ENCODE measurements around the gene WDR81. TPM values are rescaled to one million over a fixed set of nuclear protein-coding genes. Genes with fewer than 3 reads are reported as not detected.
"Not testable (repeated sequence)": the region's sequence is repeated elsewhere in the genome, so short reads cannot be mapped to it uniquely, and the experiment has no call there.

The WDR81 gene
- total and polyA plus RNA-seq, 10 of the 15 experiments (the other 5 are each of a cell fraction or from before 2014, with no cell fraction given), result 0.13 to 22.4 (median 7.3) TPM; not detected in 1

DNA sequence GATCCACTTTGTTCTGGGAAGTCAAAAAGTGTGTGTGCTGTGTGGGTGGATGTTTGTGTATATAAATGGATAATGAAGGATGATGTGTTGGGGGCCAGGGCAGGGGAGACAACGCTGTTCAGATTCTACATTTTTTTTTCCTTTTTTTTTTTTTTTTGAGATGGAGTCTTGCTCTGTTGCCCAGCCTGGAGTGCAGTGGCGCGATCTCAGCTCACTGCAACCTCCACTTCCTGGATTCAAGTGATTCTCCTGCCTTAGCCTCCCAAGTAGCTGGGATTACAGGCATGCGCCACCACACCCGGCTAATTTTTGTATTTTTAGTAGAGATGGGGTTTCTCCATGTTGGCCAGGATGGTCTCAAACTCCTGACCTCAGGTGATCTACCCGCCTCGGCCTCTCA lies 40.2 kb downstream of the WDR81 start:
- in situ Hi-C loops (cut with MboI); POLR2A ChIA-PET; H3K4me2 ChIP-seq (ENCODE audit: control insufficient read depth, insufficient read depth); H4K20me1 ChIP-seq (ENCODE audit: control insufficient read depth, insufficient read depth); H3K9ac ChIP-seq (ENCODE audit: control insufficient read depth, insufficient read depth, low read length); DNase-seq (ENCODE audit: low read depth, low spot score); FAIRE-seq; RAD21 ChIA-PET (ENCODE audit: unreplicated experiment); H3K9me3 ChIP-seq (replicated peaks; ENCODE audit: control insufficient read depth, insufficient read depth, low read length); ATAC-seq; BruUV-seq (replicated peaks); H3K27me3 ChIP-seq (replicated peaks in 1 of 2; ENCODE audit: control insufficient read depth in 2 of 2, insufficient read depth in 2 of 2, low read length in 1 of 2); H3K27ac ChIP-seq (ENCODE audit: control insufficient read depth, insufficient read depth); H3K4me3 ChIP-seq; intact Hi-C loops (cut with micrococcal nuclease; ENCODE audit: unreplicated experiment); H3K36me3 ChIP-seq (ENCODE audit: control insufficient read depth in 2 of 2, insufficient read depth in 2 of 2, low read length in 1 of 2); H3K79me2 ChIP-seq (ENCODE audit: control insufficient read depth, insufficient read depth, low read length): not testable (repeated sequence)
- ChIA-PET SMC1A (ENCODE audit: uncharacterized antibody, unreplicated experiment) (interaction anchor here (1.4 kb wide), 1 partner anchor 19 kb away, joined by 4 read pairs; no protein-coding TSS in a partner anchor), CTCF (interaction anchor here (0.6 kb wide), 1 partner anchor 43 kb away, joined by 3 read pairs; no protein-coding TSS in a partner anchor)
- Histone ChIP-seq H3K4me1 (ENCODE audit: control insufficient read depth, insufficient read depth, low read length) (peaks cover 20% of the 10 kb centered on the region), H2AFZ (ENCODE audit: control insufficient read depth, low read depth, low read length) (peak overlapping the region; percentile 59; the same call in 1 of the 2 replicates)
- WGBS (ENCODE audit: insufficient coverage, insufficient replicate concordance, low lambda C conversion rate, missing lambda C conversion rate), result 82% methylated on average over 5 of the region's 7 CpGs

DNA sequence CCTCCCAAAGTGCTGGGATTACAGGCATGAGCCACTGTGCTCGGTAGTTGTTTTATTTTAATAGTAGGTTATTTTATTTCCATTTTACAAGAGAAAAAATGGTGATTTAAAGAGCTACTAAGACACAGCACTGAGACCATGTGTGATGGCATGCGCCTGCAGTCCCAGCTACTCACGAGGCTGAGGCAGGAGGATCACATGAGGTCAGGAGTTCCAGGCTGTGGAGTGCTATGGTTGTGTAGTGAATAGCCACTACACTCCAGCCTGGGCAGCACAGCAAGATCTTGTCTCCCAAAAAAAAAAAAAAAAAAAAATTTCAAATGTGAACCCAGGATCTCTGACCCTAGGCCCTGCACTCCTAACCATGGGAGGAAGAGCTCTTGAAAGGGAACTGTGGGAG lies 41.1 kb downstream of the WDR81 start:
- no peaks in the 10 kb centered on the region for H4K20me1 ChIP-seq (ENCODE audit: control insufficient read depth, insufficient read depth)
- H3K27me3 ChIP-seq (replicated peaks in 1 of 2; ENCODE audit: control insufficient read depth in 2 of 2, insufficient read depth in 2 of 2, low read length in 1 of 2), result no peaks in the 10 kb centered on the region; a peak in 1 of 4 replicates
- ChIA-PET RAD21 (ENCODE audit: unreplicated experiment) (interaction anchor here (0.7 to 1.1 kb wide), 3 partner anchors 44 to 116 kb away, joined by 3 to 4 read pairs (median 4); no protein-coding TSS in a partner anchor), POLR2A (no interaction called here), CTCF (interaction anchor here (1.4 kb wide), 1 partner anchor 12 kb away, joined by 4 read pairs; no protein-coding TSS in a partner anchor), SMC1A (ENCODE audit: uncharacterized antibody, unreplicated experiment) (interaction anchor here (0.6 to 1.4 kb wide), 3 partner anchors 12 to 1531 kb away, joined by 3 to 4 read pairs (median 4); no protein-coding TSS in a partner anchor)
- H3K79me2 ChIP-seq (ENCODE audit: control insufficient read depth, insufficient read depth, low read length), result no peaks in the 10 kb centered on the region
- H2AFZ ChIP-seq (ENCODE audit: control insufficient read depth, low read depth, low read length), result no peak overlapping the region
- intact Hi-C loops (cut with micrococcal nuclease; ENCODE audit: unreplicated experiment), result no loop called here
- FAIRE-seq (no peak), ATAC-seq (no peak), DNase-seq (ENCODE audit: low read depth, low spot score) (no peak)
- no peak overlapping the region for H3K27ac ChIP-seq (ENCODE audit: control insufficient read depth, insufficient read depth)
- H3K4me1 ChIP-seq (ENCODE audit: control insufficient read depth, insufficient read depth, low read length), result peaks cover 24% of the 10 kb centered on the region
- in situ Hi-C loops (cut with MboI), result no loop called here
- WGBS (ENCODE audit: insufficient coverage, insufficient replicate concordance, low lambda C conversion rate, missing lambda C conversion rate), result 31% methylated on average over 3 of the region's 3 CpGs
- H3K9ac ChIP-seq (ENCODE audit: control insufficient read depth, insufficient read depth, low read length), result no peak overlapping the region
- no TSS peak for BruUV-seq (replicated peaks)
- no peaks in the 10 kb centered on the region for H3K36me3 ChIP-seq (ENCODE audit: control insufficient read depth in 2 of 2, insufficient read depth in 2 of 2, low read length in 1 of 2)
- H3K4me3 ChIP-seq, result no peak overlapping the region
- no peaks in the 10 kb centered on the region for H3K9me3 ChIP-seq (replicated peaks; ENCODE audit: control insufficient read depth, insufficient read depth, low read length)
- H3K4me2 ChIP-seq (ENCODE audit: control insufficient read depth, insufficient read depth), result no peak overlapping the region
- TF ChIP-seq ZNF217 (IDR thresholded peaks at IDR 0.05), result no peak
- no peak for TF ChIP-seq CEBPZ (IDR thresholded peaks at IDR 0.05; ENCODE audit: low read depth, low read length)
- TF ChIP-seq MEF2B (IDR thresholded peaks at IDR 0.05; ENCODE audit: partially characterized antibody, poor library complexity, severe bottlenecking), result no peak
- TF ChIP-seq RAD51 (IDR thresholded peaks at IDR 0.05), result no peak
- no peak for TF ChIP-seq BHLHE40 (IDR thresholded peaks at IDR 0.05; ENCODE audit: borderline replicate concordance in 1 of 2, low read depth in 2 of 2, low read length in 1 of 2)
- no peak for TF ChIP-seq MAX (IDR thresholded peaks at IDR 0.05; ENCODE audit: low read depth, low read length)
- TF ChIP-seq SKIL (IDR thresholded peaks at IDR 0.05; ENCODE audit: low read depth, poor library complexity, severe bottlenecking), result no peak
- TF ChIP-seq RUNX3 (IDR thresholded peaks at IDR 0.05; ENCODE audit: low read length), result no peak
- TF ChIP-seq NR2C2 (IDR thresholded peaks at IDR 0.05; ENCODE audit: borderline replicate concordance, control insufficient read depth, insufficient read length, low read depth), result no peak
- no peak for TF ChIP-seq SP1 (IDR thresholded peaks at IDR 0.05; ENCODE audit: low read depth, low read length)

All from GM12878 (cell line).